Measurements from ENCODE around the gene SLC25A4. TPM values are rescaled to one million over a fixed set of nuclear protein-coding genes. Genes with fewer than 3 reads are reported as not detected.
A peak's percentile ranks its signal among the peaks of the same experiment; 100 is the strongest.

The SLC25A4 gene
- total and polyA plus RNA-seq, 2 of the 13 experiments (the other 11 are each of a cell fraction or from before 2014, with no cell fraction given), result 30.3 to 42.1 TPM

GRCh38 chr4:185190306-185190856 lies 47.3 kb downstream of the SLC25A4 start:
- in situ Hi-C loops (cut with HindIII; ENCODE audit: extremely low pct_ligation_motif_present, low pct_unique_long_range_greater_than_20kb), result no loop called here
- Histone ChIP-seq H3K79me2 (ENCODE audit: insufficient read depth, low read length) (peaks cover 64% of the 10 kb centered on the region), H2AFZ (ENCODE audit: low read length) (no peak overlapping the region), H3K4me3 (replicated peaks in 1 of 3; ENCODE audit: insufficient read depth in 1 of 3, low read depth in 2 of 3, low read length in 3 of 3) (no peak overlapping the region), H4K20me1 (ENCODE audit: insufficient read depth, low read length) (peaks cover 17% of the 10 kb centered on the region), H3K9me3 (ENCODE audit: low read length) (no peaks in the 10 kb centered on the region), H3K36me3 (replicated peaks in 1 of 2; ENCODE audit: control insufficient read depth in 1 of 2, insufficient read depth in 2 of 2, low read length in 2 of 2) (peaks cover 9 to 31% of the 10 kb centered on the region in 2 experiments), H3K4me2 (ENCODE audit: low read depth, low read length) (no peak overlapping the region), H3K27me3 (ENCODE audit: control insufficient read depth in 1 of 2, insufficient read depth in 2 of 2, low read length in 2 of 2) (no peaks in the 10 kb centered on the region), H3K27ac (ENCODE audit: extremely low read length, insufficient read depth, low read length) (no peak overlapping the region), H3K9ac (ENCODE audit: insufficient read depth, low read depth, low read length) (no peak overlapping the region), H3K4me1 (ENCODE audit: insufficient read depth, low read length) (peaks cover 3% of the 10 kb centered on the region; the same call in 1 of the 2 replicates)
- 89% methylated on average over 6 of the region's 6 CpGs for WGBS (ENCODE audit: low lambda C conversion rate)
- no peak for ATAC-seq
- no peak for FAIRE-seq
- TF ChIP-seq MED8 (CRISPR knock-in tag; IDR thresholded peaks at IDR 0.05; ENCODE audit: insufficient replicate concordance) (no peak), PHB2 (IDR thresholded peaks at IDR 0.05; ENCODE audit: partially characterized antibody) (no peak), ZBTB8A (CRISPR knock-in tag; IDR thresholded peaks at IDR 0.05; ENCODE audit: borderline replicate concordance, low read depth) (no peak), JDP2 (CRISPR knock-in tag; IDR thresholded peaks at IDR 0.05; ENCODE audit: borderline replicate concordance) (no peak), ZNF788 (CRISPR knock-in tag; IDR thresholded peaks at IDR 0.05; ENCODE audit: borderline replicate concordance) (no peak), KDM4B (CRISPR knock-in tag; IDR thresholded peaks at IDR 0.05) (no peak)
- ChIA-PET CTCF (ENCODE audit: low intra/inter-chr PET ratio, low total read pairs) (no interaction called here), POLR2A (no interaction called here)
- no peak for DNase-seq (ENCODE audit: low spot score)
- intact Hi-C loops (cut with micrococcal nuclease; ENCODE audit: unreplicated experiment), result no loop called here
- TSS peak; percentile 75 for BruUV-seq (replicated peaks)

GRCh38 chr4:185192059-185192458 lies 49.0 kb downstream of the SLC25A4 start:
- Histone ChIP-seq H3K9ac (ENCODE audit: insufficient read depth, low read depth, low read length) (no peak overlapping the region), H2AFZ (ENCODE audit: low read length) (no peak overlapping the region), H3K27ac (ENCODE audit: extremely low read length, insufficient read depth, low read length) (no peak overlapping the region), H3K79me2 (ENCODE audit: insufficient read depth, low read length) (peaks cover 60% of the 10 kb centered on the region), H3K4me3 (replicated peaks in 1 of 3; ENCODE audit: insufficient read depth in 1 of 3, low read depth in 2 of 3, low read length in 3 of 3) (no peak overlapping the region), H3K4me2 (ENCODE audit: low read depth, low read length) (no peak overlapping the region), H3K4me1 (ENCODE audit: insufficient read depth, low read length) (peaks cover 6% of the 10 kb centered on the region; the same call in 1 of the 2 replicates), H4K20me1 (ENCODE audit: insufficient read depth, low read length) (peaks cover 15% of the 10 kb centered on the region), H3K9me3 (ENCODE audit: low read length) (no peaks in the 10 kb centered on the region), H3K36me3 (replicated peaks in 1 of 2; ENCODE audit: control insufficient read depth in 1 of 2, insufficient read depth in 2 of 2, low read length in 2 of 2) (peaks cover 9 to 27% of the 10 kb centered on the region in 2 experiments), H3K27me3 (ENCODE audit: control insufficient read depth in 1 of 2, insufficient read depth in 2 of 2, low read length in 2 of 2) (no peaks in the 10 kb centered on the region)
- no peak for ATAC-seq
- in situ Hi-C loops (cut with HindIII; ENCODE audit: extremely low pct_ligation_motif_present, low pct_unique_long_range_greater_than_20kb) (no loop called here), intact Hi-C loops (cut with micrococcal nuclease; ENCODE audit: unreplicated experiment) (no loop called here)
- BruUV-seq (replicated peaks), result no TSS peak
- DNase-seq (ENCODE audit: low spot score), result no peak
- TF ChIP-seq FOXA1 (IDR thresholded peaks at IDR 0.05) (no peak), FOXA1 (CRISPR knock-in tag; IDR thresholded peaks at IDR 0.05) (no peak), SRSF9 (IDR thresholded peaks at IDR 0.05; ENCODE audit: borderline replicate concordance, insufficient read depth, low read depth, low read length, poor library complexity, severe bottlenecking) (no peak), ZNF678 (CRISPR knock-in tag; IDR thresholded peaks at IDR 0.05) (no peak)
- ChIA-PET CTCF (ENCODE audit: low intra/inter-chr PET ratio, low total read pairs) (no interaction called here), POLR2A (interaction anchor here (1.3 kb wide), 1 partner anchor 9 kb away, joined by 4 read pairs; no protein-coding TSS in a partner anchor)
- 100% methylated on average over 1 of the region's 1 CpG for WGBS (ENCODE audit: low lambda C conversion rate)
- FAIRE-seq, result no peak
